ENCODE data around the gene CPLANE1. TPM values are rescaled to one million over a fixed set of nuclear protein-coding genes. Genes with fewer than 3 reads are reported as not detected.
"Not testable (repeated sequence)": the region's sequence is repeated elsewhere in the genome, so short reads cannot be mapped to it uniquely, and the experiment has no call there.

Gene CPLANE1
- total RNA-seq, 4 donors from 2014 or later, result 17.0 to 24.5 (median 19.1) TPM

DNA sequence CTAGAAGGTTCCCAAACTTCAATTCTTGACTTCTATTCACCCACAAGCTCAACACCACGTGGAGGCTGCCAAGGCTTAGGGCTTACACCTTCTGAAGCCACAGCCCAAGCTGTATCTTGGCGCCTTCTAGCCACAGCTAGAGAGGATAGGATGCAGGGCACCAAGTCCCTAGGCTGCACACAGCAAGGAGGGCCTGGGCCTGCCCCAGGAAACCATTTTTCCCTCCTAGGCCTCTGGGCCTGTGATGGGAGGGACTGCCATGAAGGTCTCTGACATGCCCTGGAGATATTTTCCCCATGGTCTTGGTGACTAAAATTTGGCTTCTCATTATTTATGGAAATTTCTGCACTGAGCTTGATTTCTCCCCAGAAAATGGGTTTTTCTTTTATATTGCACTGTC is 112.5 kb downstream of the CPLANE1 start:
- no peak overlapping the region for H3K4me3 ChIP-seq
- no peak overlapping the region for H3K27ac ChIP-seq (replicated peaks in 1 of 4)
- intact Hi-C loops (cut with DNase I), result no loop called here
- H3K9me3 ChIP-seq, result no peaks in the 10 kb centered on the region
- no peak for DNase-seq (ENCODE audit: extremely low spot score)
- TF ChIP-seq, protein P1, sequence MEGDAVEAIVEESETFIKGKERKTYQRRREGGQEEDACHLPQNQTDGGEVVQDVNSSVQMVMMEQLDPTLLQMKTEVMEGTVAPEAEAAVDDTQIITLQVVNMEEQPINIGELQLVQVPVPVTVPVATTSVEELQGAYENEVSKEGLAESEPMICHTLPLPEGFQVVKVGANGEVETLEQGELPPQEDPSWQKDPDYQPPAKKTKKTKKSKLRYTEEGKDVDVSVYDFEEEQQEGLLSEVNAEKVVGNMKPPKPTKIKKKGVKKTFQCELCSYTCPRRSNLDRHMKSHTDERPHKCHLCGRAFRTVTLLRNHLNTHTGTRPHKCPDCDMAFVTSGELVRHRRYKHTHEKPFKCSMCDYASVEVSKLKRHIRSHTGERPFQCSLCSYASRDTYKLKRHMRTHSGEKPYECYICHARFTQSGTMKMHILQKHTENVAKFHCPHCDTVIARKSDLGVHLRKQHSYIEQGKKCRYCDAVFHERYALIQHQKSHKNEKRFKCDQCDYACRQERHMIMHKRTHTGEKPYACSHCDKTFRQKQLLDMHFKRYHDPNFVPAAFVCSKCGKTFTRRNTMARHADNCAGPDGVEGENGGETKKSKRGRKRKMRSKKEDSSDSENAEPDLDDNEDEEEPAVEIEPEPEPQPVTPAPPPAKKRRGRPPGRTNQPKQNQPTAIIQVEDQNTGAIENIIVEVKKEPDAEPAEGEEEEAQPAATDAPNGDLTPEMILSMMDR (IDR thresholded peaks at IDR 0.05), result no peak
- TF ChIP-seq POLR2A (IDR thresholded peaks at IDR 0.05; ENCODE audit: low read depth) (no peak), POLR2AphosphoS5 (IDR thresholded peaks at IDR 0.05) (no peak), EP300 (IDR thresholded peaks at IDR 0.05) (no peak)
- WGBS, result 86% methylated on average over 2 of the region's 2 CpGs
- H3K36me3 ChIP-seq, result peaks cover 17 to 64% (median 46%) of the 10 kb centered on the region in 4 donors
- H3K4me1 ChIP-seq, result no peaks in the 10 kb centered on the region
- no peaks in the 10 kb centered on the region for H3K27me3 ChIP-seq

- H3K27me3 ChIP-seq; H3K27ac ChIP-seq (replicated peaks in 1 of 4); H3K4me3 ChIP-seq; DNase-seq (ENCODE audit: extremely low spot score); H3K9me3 ChIP-seq; H3K4me1 ChIP-seq; intact Hi-C loops (cut with DNase I): not testable (repeated sequence)
- 96% methylated on average over 6 of the region's 6 CpGs for WGBS
- H3K36me3 ChIP-seq, result peaks cover 17 to 57% (median 37%) of the 10 kb centered on the region in 4 donors
Measured at GRCh38 chr5:37135312-37135711, 113.9 kb downstream of the CPLANE1 start.

- H3K4me3 ChIP-seq, result no peak overlapping the region
- no peak overlapping the region for H3K27ac ChIP-seq (replicated peaks in 1 of 4)
- 100% methylated on average over 2 of the region's 2 CpGs for WGBS
- no peaks in the 10 kb centered on the region for H3K4me1 ChIP-seq
- no peak for TF ChIP-seq POLR2AphosphoS5 (IDR thresholded peaks at IDR 0.05)
- no peak for TF ChIP-seq EP300 (IDR thresholded peaks at IDR 0.05)
- TF ChIP-seq, protein P1 (IDR thresholded peaks at IDR 0.05), result no peak
- no peak for TF ChIP-seq POLR2A (IDR thresholded peaks at IDR 0.05; ENCODE audit: low read depth)
- intact Hi-C loops (cut with DNase I), result no loop called here
- no peak for DNase-seq (ENCODE audit: extremely low spot score)
- H3K9me3 ChIP-seq, result no peaks in the 10 kb centered on the region
- H3K36me3 ChIP-seq, result peaks cover 17 to 59% (median 39%) of the 10 kb centered on the region in 4 donors
- H3K27me3 ChIP-seq, result no peaks in the 10 kb centered on the region
Measured at GRCh38 chr5:37133939-37134338, 115.2 kb downstream of the CPLANE1 start.

- Histone ChIP-seq H3K9me3 (no peaks in the 10 kb centered on the region), H3K4me3 (no peak overlapping the region), H3K27me3 (no peaks in the 10 kb centered on the region), H3K36me3 (peaks cover 10 to 50% (median 33%) of the 10 kb centered on the region in 4 donors), H3K27ac (replicated peaks in 1 of 4) (no peak overlapping the region), H3K4me1 (no peaks in the 10 kb centered on the region)
- TF ChIP-seq EP300 (IDR thresholded peaks at IDR 0.05), result no peak
- no peak for TF ChIP-seq POLR2AphosphoS5 (IDR thresholded peaks at IDR 0.05)
- TF ChIP-seq, protein P1 (IDR thresholded peaks at IDR 0.05), result no peak
- no peak for TF ChIP-seq POLR2A (IDR thresholded peaks at IDR 0.05; ENCODE audit: low read depth)
- 83% methylated on average over 1 of the region's 1 CpG for WGBS
- no peak for DNase-seq (ENCODE audit: extremely low spot score)
- intact Hi-C loops (cut with DNase I), result no loop called here
Measured at GRCh38 chr5:37132646-37133045, 116.5 kb downstream of the CPLANE1 start.

DNA sequence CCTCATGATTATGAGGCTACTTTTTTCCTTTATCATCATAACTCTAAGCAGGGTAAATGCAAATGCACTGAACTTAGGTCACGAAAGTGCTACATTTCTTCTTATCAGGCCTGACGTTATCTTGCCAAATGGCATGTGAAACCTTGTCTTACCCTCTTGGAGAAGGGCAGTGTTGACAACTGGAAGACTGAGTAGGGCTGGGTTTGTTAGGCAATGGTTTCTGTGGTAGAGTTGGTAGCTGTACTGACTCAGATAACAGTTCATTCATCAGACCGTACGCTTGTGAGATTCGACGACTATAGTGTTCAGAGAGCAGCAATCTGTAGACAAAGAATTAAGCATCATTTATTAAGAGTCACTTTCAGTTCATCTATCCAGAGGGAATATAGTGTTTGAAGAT is 127.7 kb downstream of the CPLANE1 start:
- DNase-seq (ENCODE audit: extremely low spot score), result no peak
- Histone ChIP-seq H3K4me3 (no peak overlapping the region), H3K9me3 (no peaks in the 10 kb centered on the region), H3K27ac (replicated peaks in 1 of 4) (no peak overlapping the region), H3K27me3 (no peaks in the 10 kb centered on the region), H3K36me3 (peaks cover 7 to 90% (median 56%) of the 10 kb centered on the region in 4 donors), H3K4me1 (no peaks in the 10 kb centered on the region)
- intact Hi-C loops (cut with DNase I), result no loop called here
- WGBS, result 67% methylated on average over 6 of the region's 6 CpGs
- TF ChIP-seq, protein P1 (IDR thresholded peaks at IDR 0.05), result no peak
- TF ChIP-seq POLR2A (IDR thresholded peaks at IDR 0.05; ENCODE audit: low read depth) (no peak), POLR2AphosphoS5 (IDR thresholded peaks at IDR 0.05) (no peak), EP300 (IDR thresholded peaks at IDR 0.05) (no peak)
